ENCODE data around the gene SLC12A8. TPM values are rescaled to one million over a fixed set of nuclear protein-coding genes. Genes with fewer than 3 reads are reported as not detected.

Gene SLC12A8
- total and polyA plus RNA-seq, 10 of the 15 experiments (the other 5 are each of a cell fraction or from before 2014, with no cell fraction given) = 2.5 to 71.6 (median 50.1) TPM

- Histone ChIP-seq H3K36me3 (ENCODE audit: control insufficient read depth in 2 of 2, insufficient read depth in 2 of 2, low read length in 1 of 2) (no peaks in the 10 kb centered on the region), H3K27me3 (replicated peaks in 1 of 2; ENCODE audit: control insufficient read depth in 2 of 2, insufficient read depth in 2 of 2, low read length in 1 of 2) (no peaks in the 10 kb centered on the region), H3K4me3 (no peak overlapping the region), H3K79me2 (ENCODE audit: control insufficient read depth, insufficient read depth, low read length) (no peaks in the 10 kb centered on the region), H3K27ac (ENCODE audit: control insufficient read depth, insufficient read depth) (no peak overlapping the region), H2AFZ (ENCODE audit: control insufficient read depth, low read depth, low read length) (no peak overlapping the region), H4K20me1 (ENCODE audit: control insufficient read depth, insufficient read depth) (no peaks in the 10 kb centered on the region), H3K4me2 (ENCODE audit: control insufficient read depth, insufficient read depth) (no peak overlapping the region), H3K4me1 (ENCODE audit: control insufficient read depth, insufficient read depth, low read length) (peaks cover 55% of the 10 kb centered on the region), H3K9ac (ENCODE audit: control insufficient read depth, insufficient read depth, low read length) (no peak overlapping the region), H3K9me3 (replicated peaks; ENCODE audit: control insufficient read depth, insufficient read depth, low read length) (no peaks in the 10 kb centered on the region)
- DNase-seq (ENCODE audit: low read depth, low spot score) (no peak), ATAC-seq (peak; percentile 57), FAIRE-seq (no peak)
- in situ Hi-C loops (cut with MboI) = no loop called here
- intact Hi-C loops (cut with micrococcal nuclease; ENCODE audit: unreplicated experiment) = loop anchor here (1.0 to 5.0 kb wide), 4 partner anchors 42 to 282 kb away; no protein-coding TSS in a partner anchor
- ChIA-PET CTCF (interaction anchor here (0.7 to 2.1 kb wide), 27 partner anchors 9 to 435 kb away, joined by 3 to 10 read pairs (median 4); no protein-coding TSS in a partner anchor), POLR2A (interaction anchor here (0.6 kb wide), 1 partner anchor 215 kb away, joined by 3 read pairs; no protein-coding TSS in a partner anchor), SMC1A (ENCODE audit: uncharacterized antibody, unreplicated experiment) (interaction anchor here (0.6 to 2.3 kb wide), 12 partner anchors 18 to 434 kb away, joined by 3 to 7 read pairs (median 4); no protein-coding TSS in a partner anchor), RAD21 (ENCODE audit: unreplicated experiment) (interaction anchor here (0.6 to 2.3 kb wide), 6 partner anchors 9 to 220 kb away, joined by 3 to 6 read pairs (median 4); no protein-coding TSS in a partner anchor)
- BruUV-seq (replicated peaks) = no TSS peak
- 0 out of 2 replicates have a peak, but pooled peaks have one; percentile 29 for TF ChIP-seq YY1 (IDR thresholded peaks at IDR 0.05; ENCODE audit: low read depth, low read length)
- TF ChIP-seq, protein P1, sequence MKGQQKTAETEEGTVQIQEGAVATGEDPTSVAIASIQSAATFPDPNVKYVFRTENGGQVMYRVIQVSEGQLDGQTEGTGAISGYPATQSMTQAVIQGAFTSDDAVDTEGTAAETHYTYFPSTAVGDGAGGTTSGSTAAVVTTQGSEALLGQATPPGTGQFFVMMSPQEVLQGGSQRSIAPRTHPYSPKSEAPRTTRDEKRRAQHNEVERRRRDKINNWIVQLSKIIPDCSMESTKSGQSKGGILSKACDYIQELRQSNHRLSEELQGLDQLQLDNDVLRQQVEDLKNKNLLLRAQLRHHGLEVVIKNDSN (IDR thresholded peaks at IDR 0.05; ENCODE audit: borderline replicate concordance, extremely low read length, insufficient read depth, low read depth, low read length) = peak; percentile 28
- peak; percentile 46; the same call in 1 of the 2 replicates for TF ChIP-seq SMC3 (IDR thresholded peaks at IDR 0.05; ENCODE audit: borderline replicate concordance, low read length)
- TF ChIP-seq ZBED1 (IDR thresholded peaks at IDR 0.05; ENCODE audit: borderline replicate concordance) = no peak
- TF ChIP-seq CREM (IDR thresholded peaks at IDR 0.05; ENCODE audit: low read depth) = peak; percentile 19; the same call in 1 of the 2 replicates
- peak; percentile 49 to 80 (median 70) for TF ChIP-seq CTCF (IDR thresholded peaks at IDR 0.05 in 2 of 3, conservative IDR thresholded peaks at IDR 0.05 in 1 of 3; ENCODE audit: control insufficient read depth in 2 of 3, extremely low read depth in 1 of 3, insufficient read depth in 1 of 3, low read depth in 3 of 3, low read length in 3 of 3)
- TF ChIP-seq RAD51 (IDR thresholded peaks at IDR 0.05) = peak; percentile 39; the same call in 1 of the 2 replicates
- TF ChIP-seq ZNF622 (IDR thresholded peaks at IDR 0.05) = no peak
- TF ChIP-seq RAD21 (IDR thresholded peaks at IDR 0.05; ENCODE audit: insufficient read depth, low read depth, low read length) = peak; percentile 70
- TF ChIP-seq FOS (IDR thresholded peaks at IDR 0.05; ENCODE audit: borderline replicate concordance, extremely low read depth, insufficient read length) = no peak
- 81% methylated on average over 14 of the region's 14 CpGs for WGBS (ENCODE audit: insufficient coverage, insufficient replicate concordance, low lambda C conversion rate, missing lambda C conversion rate)
Observed at GRCh38 chr3:125150525-125151441, 61.8 kb downstream of the SLC12A8 start.
